GM21381 (cell line): ENCODE measurements around the gene MLLT3.
"Not testable (repeated sequence)": the region's sequence is repeated elsewhere in the genome, so short reads cannot be mapped to it uniquely, and the experiment has no call there.

Experiments used
- ATAC-seq: cut with Tn5 transposase; IDR thresholded peaks from one replicate; pipeline ENCODE4 v1.9.1; 2021; ENCODE audit warnings: mild to moderate bottlenecking, moderate library complexity; ENCODE audit not compliant: unreplicated experiment

Gene MLLT3

DNA sequence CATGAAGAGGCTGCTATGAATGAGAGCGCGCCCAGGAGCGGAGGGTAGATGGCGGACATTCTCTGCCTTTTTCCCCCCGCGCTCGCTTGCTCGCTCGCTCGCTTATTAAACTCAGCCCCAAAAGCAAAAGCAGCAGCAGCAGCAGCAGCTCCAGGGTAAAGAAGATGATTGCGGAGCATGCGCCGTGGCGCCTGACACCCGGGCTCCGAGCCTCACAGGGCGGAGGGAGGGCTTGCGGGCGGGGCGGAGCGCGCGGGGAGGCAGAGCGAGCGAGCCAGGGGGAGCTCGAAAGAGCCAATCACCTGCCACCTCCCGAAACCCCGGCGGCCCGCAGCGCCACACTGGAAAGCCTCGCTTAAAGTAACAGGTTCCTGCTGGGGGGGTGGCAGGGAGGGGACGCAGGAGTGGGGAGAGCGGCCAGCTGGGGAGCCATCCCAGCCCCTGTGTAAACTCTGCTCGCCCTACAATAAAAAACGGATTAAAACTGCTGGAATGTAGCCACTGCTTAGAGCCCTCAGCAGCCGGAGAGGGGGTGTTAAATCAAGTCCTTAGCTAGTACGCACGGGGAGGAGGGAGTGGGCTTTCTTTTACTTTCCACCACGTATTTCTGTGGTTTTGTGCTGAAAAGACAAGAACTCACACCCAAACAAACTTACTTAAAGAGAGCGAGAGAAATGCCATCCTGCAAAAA, at the start of gene MLLT3:
Gene MLLT3 (minus strand): TSS at position 170 of the 691 bp plus-strand sequence.
- ATAC-seq: peak; percentile 77

DNA sequence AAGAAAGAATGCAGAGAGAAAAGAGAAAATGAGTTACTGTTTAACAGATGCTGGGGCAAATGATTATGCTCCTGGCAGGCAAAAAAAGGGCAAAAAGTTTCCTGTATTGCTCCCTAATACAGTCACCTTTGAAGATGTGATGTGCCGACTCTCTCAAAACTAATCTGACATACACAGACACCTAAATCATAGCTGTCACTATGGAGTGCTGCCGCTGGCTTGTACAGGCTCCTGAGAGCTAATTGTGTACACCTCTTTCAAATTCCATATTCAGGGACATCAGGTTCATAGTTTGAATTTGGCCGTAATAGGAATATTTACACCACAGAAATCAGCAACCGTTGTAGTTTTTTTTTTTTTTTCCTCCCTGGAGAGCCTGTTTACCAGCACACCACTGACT, 49.3 kb upstream of the MLLT3 start:
- ATAC-seq: no peak

DNA sequence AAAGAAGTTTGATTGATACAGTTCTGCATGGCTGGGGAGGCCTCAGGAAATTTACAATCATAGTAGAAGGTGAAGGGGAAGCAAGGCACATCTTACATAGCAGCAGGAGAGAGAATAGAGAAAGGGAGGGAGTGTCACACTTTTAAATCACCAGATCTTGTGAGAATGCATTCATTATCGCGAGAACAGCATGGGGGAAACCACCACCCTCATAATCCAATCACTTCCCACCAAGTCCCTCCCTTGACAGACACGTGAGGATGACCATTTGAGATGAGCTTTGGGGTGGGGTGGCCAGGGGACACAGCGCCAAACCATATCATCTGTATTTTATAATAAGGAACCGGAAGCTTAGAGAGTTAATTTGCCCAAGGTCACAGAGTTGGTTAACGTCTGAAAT, 48.1 kb upstream of the MLLT3 start:
- ATAC-seq: no peak

DNA sequence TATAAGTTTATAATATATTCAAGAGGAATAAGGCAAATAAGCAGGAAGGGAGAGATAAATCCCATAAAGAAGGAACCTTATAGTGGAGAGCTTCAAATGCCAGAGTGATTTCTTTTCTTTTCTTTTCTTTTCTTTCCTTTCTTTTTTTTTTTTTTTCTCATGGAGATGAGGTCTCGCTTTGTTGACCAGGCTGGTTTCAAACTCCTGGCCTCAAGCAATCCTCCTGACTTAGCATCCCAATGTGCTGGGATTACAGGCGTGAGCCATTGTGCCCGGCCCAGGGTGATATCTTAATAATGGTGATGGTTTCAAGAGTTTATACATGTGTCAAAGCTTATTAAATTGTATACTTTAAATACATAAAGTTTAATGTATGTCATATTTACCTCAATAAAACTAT, 42.2 kb upstream of the MLLT3 start:
- no peak for ATAC-seq

DNA sequence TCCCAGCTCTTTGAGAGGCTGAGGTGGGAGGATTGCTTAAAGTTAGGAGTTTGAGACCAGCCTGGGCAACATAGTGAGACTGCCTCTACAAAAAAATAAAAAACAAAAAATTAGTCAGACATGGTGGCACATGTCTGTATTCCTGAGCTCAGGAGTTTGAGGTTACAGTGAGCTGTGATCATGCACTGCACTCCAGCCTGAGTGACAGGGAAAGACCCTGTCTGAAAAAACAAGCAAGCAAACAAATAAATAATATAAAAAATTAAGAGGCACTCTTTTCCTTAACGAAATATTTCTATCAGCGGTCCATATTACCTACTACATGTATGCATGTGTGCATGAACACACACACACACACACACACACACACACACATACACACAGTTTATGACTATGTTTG, 40.8 kb upstream of the MLLT3 start:
- ATAC-seq: no peak

DNA sequence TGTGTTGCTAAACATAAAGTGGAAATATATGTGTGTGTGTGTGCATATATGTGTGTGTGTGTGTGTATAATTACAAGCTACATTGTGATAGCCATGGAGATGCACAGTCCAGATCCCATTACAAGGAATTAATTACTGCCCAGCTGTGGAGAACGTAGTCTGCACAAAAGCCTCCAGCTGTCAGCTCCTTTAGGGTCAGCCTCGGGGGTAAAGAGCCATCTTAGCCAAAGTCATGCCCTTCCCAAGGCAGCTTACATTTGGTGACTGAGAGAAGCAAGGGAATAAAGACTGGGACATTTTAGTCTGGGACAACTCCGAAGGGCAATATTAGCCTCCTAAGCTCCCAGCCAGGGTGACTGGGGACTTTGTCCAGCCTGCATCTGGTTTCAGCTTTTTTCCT, 39.9 kb upstream of the MLLT3 start:
- ATAC-seq: no peak

DNA sequence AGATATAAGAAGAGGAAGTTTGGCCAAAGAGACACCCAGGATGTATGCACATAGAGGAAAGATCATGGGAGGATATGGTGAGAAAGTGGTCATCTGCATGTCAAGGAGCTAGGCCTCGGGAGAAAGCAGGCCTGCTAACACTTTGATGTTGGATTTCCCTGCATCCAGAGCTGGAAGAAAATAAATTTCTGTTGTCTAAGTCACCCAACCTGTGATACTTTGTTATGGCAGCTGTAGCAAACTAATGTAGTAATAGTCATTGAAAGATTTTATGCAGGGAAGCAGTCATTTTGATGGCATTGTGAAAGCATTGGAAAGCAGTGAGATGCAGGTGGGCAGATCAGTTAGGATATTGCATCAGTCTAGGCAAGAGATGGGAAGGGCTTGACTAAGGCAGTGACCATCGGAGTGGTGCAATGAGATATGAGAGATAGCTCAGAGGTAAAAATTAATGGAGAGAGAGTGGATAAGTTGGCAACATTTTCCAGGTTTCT, 37.2 kb upstream of the MLLT3 start:
- no peak for ATAC-seq

DNA sequence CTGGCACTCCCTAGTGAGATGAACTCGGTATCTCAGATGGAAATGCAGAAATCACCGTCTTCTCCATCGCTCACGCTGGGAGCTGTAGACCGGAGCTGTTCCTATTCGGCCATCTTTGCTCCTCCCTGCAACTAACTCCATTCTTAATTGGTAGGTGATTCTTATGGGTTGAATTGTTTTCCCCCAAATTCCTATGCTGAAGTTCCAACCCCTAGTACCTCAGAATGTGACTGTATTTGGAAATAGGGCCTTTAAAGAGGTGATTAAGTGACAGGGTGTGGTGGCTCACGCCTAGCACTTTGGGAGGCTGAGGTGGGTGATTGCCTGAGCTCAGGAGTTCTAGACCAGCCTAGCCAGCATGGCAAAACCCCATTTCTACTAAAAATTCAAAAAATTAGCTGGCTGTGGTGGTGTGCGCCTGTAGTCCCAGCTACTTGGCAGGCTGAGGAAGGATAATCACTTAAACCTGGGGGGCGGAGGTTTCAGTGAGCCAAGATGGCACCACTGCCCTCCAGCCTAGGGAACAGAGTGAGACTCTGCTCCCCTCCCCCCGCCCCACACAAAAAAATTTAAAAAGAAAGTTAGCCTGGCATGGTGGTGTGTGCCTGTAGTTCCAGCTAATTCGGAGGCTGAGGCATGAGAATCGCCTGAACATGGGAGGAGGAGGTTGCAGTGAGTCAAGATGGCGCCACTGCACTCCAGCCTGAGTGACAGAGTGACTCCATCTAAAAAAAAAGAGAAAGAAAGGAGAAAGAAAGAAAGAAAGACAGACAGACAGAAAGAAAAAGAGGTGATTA, 36.6 kb upstream of the MLLT3 start:
- ATAC-seq: no peak

DNA sequence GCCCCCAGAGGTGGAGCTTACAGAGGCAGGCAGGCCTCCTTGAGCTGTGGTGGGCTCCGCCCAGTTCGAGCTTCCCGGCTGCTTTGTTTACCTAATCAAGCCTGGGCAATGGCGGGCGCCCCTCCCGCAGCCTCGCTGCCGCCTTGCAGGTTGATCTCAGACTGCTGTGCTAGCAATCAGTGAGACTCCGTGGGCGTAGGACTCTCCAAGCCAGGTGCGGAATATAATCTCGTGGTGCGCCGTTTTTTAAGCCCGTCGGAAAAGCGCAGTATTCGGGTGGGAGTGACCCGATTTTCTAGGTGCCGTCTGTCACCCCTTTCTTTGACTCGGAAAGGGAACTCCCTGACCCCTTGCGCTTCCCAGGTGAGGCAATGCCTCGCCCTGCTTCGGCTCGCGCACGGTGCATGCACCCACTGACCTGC, 36.0 kb upstream of the MLLT3 start:
- ATAC-seq: not testable (repeated sequence)

DNA sequence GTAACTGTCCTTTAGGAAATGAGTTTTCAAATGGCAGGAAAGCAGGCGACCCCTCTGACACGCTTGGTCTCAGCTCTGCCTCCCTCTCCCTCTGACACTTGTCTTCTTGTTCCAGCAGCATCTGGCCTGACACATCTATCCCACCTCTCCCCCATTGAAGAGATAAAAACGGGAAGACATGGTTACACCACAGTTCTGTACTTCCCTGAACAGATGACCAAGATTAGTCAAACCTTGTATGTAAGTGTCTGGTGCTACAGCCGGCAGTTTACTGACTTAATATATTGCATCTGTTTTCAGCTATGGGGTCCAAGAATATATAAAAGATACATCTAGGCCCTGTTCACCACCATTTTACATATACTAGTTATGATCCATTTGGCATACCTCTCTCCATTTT, 29.6 kb upstream of the MLLT3 start:
- no peak for ATAC-seq

DNA sequence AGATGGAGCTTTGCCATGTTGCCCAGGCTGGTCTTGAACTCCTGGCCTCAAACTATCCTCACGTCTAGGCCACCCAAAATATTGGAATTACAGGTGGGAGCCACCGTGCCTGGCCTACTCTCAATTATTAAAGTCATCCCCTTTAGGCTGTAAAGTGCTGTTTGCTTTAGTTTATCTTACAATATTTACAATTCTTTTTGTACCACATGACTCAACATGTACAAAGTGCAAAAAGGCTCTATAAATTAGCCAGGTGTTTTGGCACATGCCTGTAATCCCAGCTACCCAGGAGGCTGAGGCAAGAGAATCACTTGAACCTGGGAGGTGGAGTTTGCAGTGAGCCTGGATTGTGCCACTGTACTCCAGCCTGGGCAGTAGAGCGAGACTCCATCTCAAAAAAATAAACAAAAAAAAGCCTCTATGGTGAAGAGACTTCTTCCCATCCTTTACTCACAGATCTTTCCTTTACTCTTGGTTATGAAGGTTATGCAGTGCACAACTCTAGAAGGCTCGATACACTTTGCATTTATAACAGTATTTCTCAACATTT, 28.5 kb upstream of the MLLT3 start:
- ATAC-seq: no peak

DNA sequence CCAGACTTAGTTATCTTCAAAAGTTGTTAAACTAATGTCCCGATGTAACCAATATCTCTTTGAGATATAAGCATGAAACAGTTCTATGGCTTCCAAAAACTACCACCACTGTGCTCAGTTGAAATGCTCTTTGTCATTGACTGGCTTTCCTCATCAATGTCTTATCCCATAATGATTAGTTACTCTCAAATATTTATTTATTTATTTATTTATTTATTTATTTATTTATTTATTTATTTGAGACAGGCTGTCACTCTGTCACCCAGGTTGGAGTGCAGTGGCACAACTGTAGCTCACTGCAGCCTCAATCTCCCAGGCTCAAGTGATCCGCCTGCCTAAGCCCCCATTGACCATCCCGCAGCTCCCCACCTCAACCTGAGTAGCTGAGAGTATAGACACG, 28.0 kb upstream of the MLLT3 start:
- no peak for ATAC-seq

DNA sequence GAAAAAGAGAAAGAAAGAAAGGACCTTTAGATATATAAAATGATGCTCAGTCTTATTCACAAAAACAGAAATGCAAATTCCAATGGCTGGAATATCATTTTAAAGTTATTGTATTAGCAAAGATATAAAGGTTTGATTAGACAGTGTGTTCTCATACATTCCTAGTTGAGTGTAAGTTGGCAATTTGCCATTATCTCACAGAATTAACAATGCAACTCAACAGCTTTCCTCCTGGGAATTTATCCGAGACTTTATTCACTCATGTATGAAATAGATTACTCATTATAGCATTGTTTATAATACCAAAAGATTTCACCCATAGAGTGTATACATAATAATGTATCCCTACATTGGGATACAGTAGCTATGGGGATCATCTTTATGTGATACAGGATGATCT, 27.1 kb upstream of the MLLT3 start:
- ATAC-seq: no peak

DNA sequence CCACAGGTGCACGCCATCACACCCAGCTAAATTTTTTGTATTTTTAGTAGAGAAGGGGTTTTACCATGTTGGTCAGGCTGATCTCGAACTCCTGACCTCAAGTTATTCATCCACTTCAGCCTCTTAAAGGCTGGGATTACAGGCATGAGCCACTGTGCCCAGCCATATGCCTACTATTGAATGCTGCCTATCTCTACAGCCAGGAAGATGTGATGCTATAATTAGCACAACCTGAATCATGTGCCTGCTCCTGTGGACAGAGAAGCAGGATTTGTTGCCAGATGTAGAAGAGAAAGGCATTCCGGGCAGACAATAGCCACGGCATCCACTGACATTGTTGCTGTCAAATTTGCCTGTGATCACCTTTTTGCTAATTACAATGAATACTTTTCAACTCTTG, 24.4 kb upstream of the MLLT3 start:
- ATAC-seq: no peak

DNA sequence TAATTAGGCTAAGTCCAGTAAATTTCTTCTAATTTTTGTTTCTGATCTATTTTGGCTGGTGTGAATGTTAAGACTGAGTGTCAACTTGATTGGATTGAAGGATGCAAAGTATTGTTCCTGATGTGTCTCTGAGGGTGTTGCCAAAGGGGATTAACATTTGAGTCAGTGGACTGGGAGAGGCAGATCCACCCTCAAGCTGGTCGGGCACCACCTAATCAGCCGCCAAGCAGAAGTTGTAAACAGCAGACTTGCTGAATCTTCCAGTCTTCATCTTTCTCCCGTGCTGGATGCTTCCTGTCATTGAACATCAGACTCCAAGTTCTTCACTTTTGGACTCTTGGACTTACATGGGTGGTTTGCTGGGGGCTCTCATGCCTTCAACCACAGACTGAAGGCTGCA, 21.4 kb upstream of the MLLT3 start:
- no peak for ATAC-seq

DNA sequence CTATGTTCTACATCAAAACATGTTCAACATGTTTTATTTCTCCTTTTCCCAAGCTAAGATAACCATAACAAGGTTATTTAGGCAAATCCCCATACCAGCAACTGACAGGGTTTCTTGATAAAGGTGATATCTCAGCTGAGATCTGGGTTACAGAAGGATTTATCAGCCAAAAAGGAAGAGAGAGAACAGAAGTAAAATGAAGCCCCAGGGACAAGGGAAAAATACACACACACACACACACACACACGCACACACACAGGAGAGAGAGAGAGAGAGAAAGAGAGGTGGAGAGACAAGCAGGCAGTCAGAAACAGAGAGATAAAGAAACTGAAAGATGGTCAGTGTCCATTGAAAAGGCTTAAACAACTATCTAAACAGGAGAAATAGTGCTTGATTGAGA, 19.7 kb upstream of the MLLT3 start:
- no peak for ATAC-seq

DNA sequence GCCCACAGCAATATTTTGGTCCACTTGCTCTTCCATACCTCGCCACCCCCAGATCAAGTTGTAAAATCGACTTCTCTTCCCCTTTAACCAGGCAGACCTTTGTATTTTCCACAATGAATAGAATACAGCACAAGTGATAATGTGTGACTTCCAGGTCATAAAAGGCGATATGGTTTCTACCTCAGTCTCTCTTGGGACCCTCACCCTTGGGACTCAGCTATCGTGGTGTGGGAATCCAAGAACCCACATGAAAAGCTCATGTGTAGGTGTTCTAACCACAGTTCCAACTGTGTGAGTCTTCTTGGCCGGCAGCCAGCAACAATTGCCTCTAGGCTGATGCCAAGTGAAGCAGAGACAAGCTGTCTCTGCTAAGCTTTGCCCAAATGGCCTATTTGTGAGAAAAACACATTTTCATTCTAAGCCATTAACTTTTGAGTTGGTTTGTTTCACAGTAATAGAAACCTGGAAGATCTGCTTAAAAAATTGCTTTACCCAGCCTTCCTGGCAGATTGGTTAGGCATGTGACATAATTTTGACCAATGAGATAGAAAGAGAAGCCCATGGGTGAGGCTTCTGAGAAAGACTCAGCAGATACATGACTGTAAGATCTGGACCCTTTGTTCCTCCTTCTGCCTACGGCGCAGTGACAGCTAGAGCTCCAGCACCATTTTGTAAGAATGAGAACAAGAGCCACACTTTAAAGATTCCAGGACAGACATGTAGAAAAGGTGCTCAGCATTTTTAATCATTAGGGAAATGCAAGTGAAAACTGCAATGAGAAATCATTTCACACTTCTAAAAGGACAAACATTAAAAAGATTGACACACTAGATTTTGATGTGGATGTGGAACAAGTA, 18.3 kb upstream of the MLLT3 start:
- peak; percentile 83 for ATAC-seq

DNA sequence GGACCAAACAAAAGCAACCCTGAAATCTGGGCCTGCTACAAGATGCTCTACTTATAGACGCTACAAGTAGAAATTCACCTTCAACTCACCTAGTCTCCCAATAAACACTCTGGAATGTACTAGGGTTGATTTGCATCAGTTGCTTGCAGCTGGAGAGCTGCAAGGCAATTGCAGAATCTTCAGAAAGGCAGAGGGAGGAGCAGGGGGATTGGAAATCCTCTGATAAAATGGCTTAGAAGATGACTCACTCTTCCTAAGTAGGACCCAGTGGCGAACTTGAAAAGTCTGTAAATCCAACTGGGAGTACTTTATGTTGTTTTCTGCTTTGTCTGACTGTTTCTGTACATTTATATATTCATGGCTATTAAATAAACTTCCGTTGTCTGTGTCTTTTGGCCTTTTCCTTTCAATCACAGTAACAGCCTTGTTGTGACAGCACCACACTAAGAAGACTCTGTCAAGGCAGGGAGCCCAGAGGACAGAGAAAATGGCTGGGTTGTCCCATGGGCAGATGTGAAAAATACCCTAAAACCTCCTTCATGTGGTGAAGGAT, 14.7 kb upstream of the MLLT3 start:
- no peak for ATAC-seq

DNA sequence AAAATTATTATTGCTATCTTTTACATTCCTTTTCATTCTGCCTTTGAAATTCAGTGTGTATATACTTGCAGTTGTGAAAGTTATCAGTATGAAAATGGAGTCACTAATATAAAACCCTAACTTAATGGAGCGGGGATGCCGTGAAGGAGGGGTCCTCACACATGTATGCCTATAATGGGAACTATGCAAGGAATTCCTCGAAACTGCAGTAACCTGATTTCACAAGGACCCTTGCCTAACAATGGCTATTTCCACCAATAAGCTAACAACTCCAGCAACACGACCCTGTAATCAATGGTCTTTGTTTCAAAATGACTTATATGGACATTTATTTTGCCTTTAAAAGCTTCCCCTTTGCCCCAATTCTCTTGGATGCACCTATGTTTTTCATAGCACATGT, 12.6 kb upstream of the MLLT3 start:
- ATAC-seq: no peak

DNA sequence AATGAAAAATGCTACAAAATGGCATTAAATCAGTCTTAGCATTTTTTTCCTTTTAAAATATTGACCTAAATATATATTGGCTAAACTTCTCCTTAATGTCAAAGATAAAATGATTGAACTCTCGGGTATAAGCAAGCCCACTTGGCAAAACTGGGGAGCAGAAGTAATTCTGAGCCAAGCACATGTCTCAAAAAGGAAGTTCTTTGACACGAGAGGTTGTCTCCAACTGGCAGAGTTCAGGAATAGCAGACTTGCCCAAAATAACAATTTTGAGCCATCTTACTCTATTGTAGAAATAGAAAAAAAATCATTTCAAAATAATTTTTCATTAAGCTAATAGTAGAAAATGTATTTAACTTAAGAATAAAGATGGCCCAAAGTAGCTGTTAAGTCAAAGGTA, 10.4 kb upstream of the MLLT3 start:
- ATAC-seq: no peak
